Endothelial cell of umbilical vein (primary cell): ENCODE data around the gene MYO9A.

ENCODE experiments used
- EZH2 ChIP-seq: IDR thresholded peaks from 2 replicates; pipeline ENCODE4 v1.6.1; 2012; ENCODE audit warnings: borderline replicate concordance, low read depth, mild to moderate bottlenecking, moderate library complexity, low read length, inconsistent platforms; ENCODE audit not compliant: severe bottlenecking
- FOS ChIP-seq: IDR thresholded peaks from 2 replicates; pipeline ENCODE4 v1.6.1; 2011; ENCODE audit warnings: mild to moderate bottlenecking, low read length, moderate library complexity, borderline replicate concordance; ENCODE audit not compliant: insufficient read depth
- JUN ChIP-seq: IDR thresholded peaks from 2 replicates; pipeline ENCODE4 v1.6.1; 2011; ENCODE audit warnings: borderline replicate concordance, low read depth; ENCODE audit not compliant: insufficient read length, insufficient read depth
- MYC ChIP-seq: IDR thresholded peaks from one replicate; pipeline ENCODE4 v1.6.1; 2011; ENCODE audit warnings: mild to moderate bottlenecking, low read depth, low read length
- POLR2A ChIP-seq: IDR thresholded peaks from 2 replicates; pipeline ENCODE4 v1.6.1; 2012; ENCODE audit warnings: low read depth, mild to moderate bottlenecking, control low read depth, low read length
- POLR2AphosphoS5 ChIP-seq: IDR thresholded peaks from 2 replicates; pipeline ENCODE4 v1.6.1; 2012; ENCODE audit warnings: low read depth, mild to moderate bottlenecking, control low read depth, low read length, moderate library complexity; ENCODE audit not compliant: insufficient read depth
- TF ChIP-seq, protein P1 (sequence below), 2 donors: IDR thresholded peaks; 1 replicate in 1 of 2; 2 replicates in 1 of 2; pipeline ENCODE4 v1.5.1; 2011; ENCODE audit warnings: low read length in 2 of 2, mild to moderate bottlenecking in 2 of 2, moderate library complexity in 2 of 2, control low read depth in 1 of 2, inconsistent platforms in 1 of 2, low read depth in 1 of 2; ENCODE audit not compliant: insufficient read depth in 1 of 2; ENCODE audit errors: extremely low read depth in 1 of 2
- TF ChIP-seq, protein P2 (sequence below): IDR thresholded peaks from 2 replicates; pipeline ENCODE4 v1.6.1; 2011; ENCODE audit not compliant: insufficient read depth, insufficient read length

DNA sequence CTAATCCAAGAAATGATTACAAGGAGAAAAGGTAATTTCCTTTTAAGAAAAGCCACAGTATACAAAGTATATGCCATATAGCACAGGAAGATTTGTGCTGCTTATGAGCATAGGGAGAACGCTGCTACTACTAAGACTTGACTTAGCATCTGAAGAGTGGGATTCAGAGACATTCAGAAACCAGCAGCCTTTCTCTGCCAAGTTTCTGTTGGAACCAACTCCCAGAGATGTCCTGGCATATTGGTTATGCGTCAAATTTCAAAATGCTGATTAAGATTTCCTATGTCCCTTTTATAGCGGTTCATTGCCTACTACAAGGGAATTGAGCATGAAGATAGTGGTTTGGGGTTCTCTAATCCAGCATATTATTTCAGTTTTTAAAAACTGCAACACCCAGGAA, 302.6 kb downstream of the MYO9A start:
- TF ChIP-seq, protein P1, sequence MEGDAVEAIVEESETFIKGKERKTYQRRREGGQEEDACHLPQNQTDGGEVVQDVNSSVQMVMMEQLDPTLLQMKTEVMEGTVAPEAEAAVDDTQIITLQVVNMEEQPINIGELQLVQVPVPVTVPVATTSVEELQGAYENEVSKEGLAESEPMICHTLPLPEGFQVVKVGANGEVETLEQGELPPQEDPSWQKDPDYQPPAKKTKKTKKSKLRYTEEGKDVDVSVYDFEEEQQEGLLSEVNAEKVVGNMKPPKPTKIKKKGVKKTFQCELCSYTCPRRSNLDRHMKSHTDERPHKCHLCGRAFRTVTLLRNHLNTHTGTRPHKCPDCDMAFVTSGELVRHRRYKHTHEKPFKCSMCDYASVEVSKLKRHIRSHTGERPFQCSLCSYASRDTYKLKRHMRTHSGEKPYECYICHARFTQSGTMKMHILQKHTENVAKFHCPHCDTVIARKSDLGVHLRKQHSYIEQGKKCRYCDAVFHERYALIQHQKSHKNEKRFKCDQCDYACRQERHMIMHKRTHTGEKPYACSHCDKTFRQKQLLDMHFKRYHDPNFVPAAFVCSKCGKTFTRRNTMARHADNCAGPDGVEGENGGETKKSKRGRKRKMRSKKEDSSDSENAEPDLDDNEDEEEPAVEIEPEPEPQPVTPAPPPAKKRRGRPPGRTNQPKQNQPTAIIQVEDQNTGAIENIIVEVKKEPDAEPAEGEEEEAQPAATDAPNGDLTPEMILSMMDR (IDR thresholded peaks at IDR 0.05; ENCODE audit: extremely low read depth in 1 of 2, insufficient read depth in 1 of 2, low read depth in 1 of 2, low read length in 2 of 2), result no peak
- no peak for TF ChIP-seq POLR2A
- TF ChIP-seq, protein P2, sequence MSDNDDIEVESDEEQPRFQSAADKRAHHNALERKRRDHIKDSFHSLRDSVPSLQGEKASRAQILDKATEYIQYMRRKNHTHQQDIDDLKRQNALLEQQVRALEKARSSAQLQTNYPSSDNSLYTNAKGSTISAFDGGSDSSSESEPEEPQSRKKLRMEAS, result no peak
- no peak for TF ChIP-seq POLR2AphosphoS5
- TF ChIP-seq EZH2, result no peak
- TF ChIP-seq FOS, result no peak
- TF ChIP-seq JUN, result no peak
- no peak for TF ChIP-seq MYC
